Measurements from ENCODE around the gene SFMBT2. TPM values are rescaled to one million over a fixed set of nuclear protein-coding genes. Genes with fewer than 3 reads are reported as not detected.

Gene SFMBT2
- total and polyA plus RNA-seq, 2 experiments from 2014 or later: 4.3 to 5.9 TPM

GRCh38 chr10:7438196-7438986 is 27.6 kb upstream of the SFMBT2 start:
- no peak overlapping the region for H3K27ac ChIP-seq
- H3K27me3 ChIP-seq: peaks cover under 1% of the 10 kb centered on the region
- no peaks in the 10 kb centered on the region for H3K4me1 ChIP-seq (ENCODE audit: low read depth)
- no peak for DNase-seq (ENCODE audit: low read depth in 1 of 2, low spot score in 1 of 2)
- H3K4me3 ChIP-seq: no peak overlapping the region
- TF ChIP-seq CTCF (IDR thresholded peaks at IDR 0.05; ENCODE audit: low read depth, low read length): no peak
- H3K9me3 ChIP-seq (ENCODE audit: low read depth): no peaks in the 10 kb centered on the region
- no peaks in the 10 kb centered on the region for H3K36me3 ChIP-seq

- Histone ChIP-seq H3K4me3 (no peak overlapping the region), H3K27ac (no peak overlapping the region), H3K4me1 (ENCODE audit: low read depth) (no peaks in the 10 kb centered on the region), H3K36me3 (no peaks in the 10 kb centered on the region), H3K27me3 (peaks cover 7% of the 10 kb centered on the region), H3K9me3 (ENCODE audit: low read depth) (no peaks in the 10 kb centered on the region)
- TF ChIP-seq CTCF (IDR thresholded peaks at IDR 0.05; ENCODE audit: low read depth, low read length): no peak
- no peak for DNase-seq (ENCODE audit: low read depth in 1 of 2, low spot score in 1 of 2)
Measured at GRCh38 chr10:7436490-7437100, 25.8 kb upstream of the SFMBT2 start.

GRCh38 chr10:7435674-7436073 is 24.8 kb upstream of the SFMBT2 start:
- TF ChIP-seq CTCF (IDR thresholded peaks at IDR 0.05; ENCODE audit: low read depth, low read length): no peak
- H3K4me3 ChIP-seq: no peak overlapping the region
- no peaks in the 10 kb centered on the region for H3K4me1 ChIP-seq (ENCODE audit: low read depth)
- no peak for DNase-seq (ENCODE audit: low read depth in 1 of 2, low spot score in 1 of 2)
- no peaks in the 10 kb centered on the region for H3K36me3 ChIP-seq
- H3K9me3 ChIP-seq (ENCODE audit: low read depth): no peaks in the 10 kb centered on the region
- no peak overlapping the region for H3K27ac ChIP-seq
- H3K27me3 ChIP-seq: peaks cover 7% of the 10 kb centered on the region

GRCh38 chr10:7434378-7434777 is 23.5 kb upstream of the SFMBT2 start:
- no peaks in the 10 kb centered on the region for H3K4me1 ChIP-seq (ENCODE audit: low read depth)
- H3K36me3 ChIP-seq: no peaks in the 10 kb centered on the region
- H3K27me3 ChIP-seq: peaks cover 7% of the 10 kb centered on the region
- no peak overlapping the region for H3K4me3 ChIP-seq
- DNase-seq (ENCODE audit: low read depth in 1 of 2, low spot score in 1 of 2): no peak
- no peak overlapping the region for H3K27ac ChIP-seq
- TF ChIP-seq CTCF (IDR thresholded peaks at IDR 0.05; ENCODE audit: low read depth, low read length): no peak
- H3K9me3 ChIP-seq (ENCODE audit: low read depth): no peaks in the 10 kb centered on the region

GRCh38 chr10:7433861-7434260 is 23.0 kb upstream of the SFMBT2 start:
- peaks cover 7% of the 10 kb centered on the region for H3K27me3 ChIP-seq
- H3K27ac ChIP-seq: no peak overlapping the region
- H3K9me3 ChIP-seq (ENCODE audit: low read depth): no peaks in the 10 kb centered on the region
- H3K36me3 ChIP-seq: no peaks in the 10 kb centered on the region
- H3K4me3 ChIP-seq: no peak overlapping the region
- TF ChIP-seq CTCF (IDR thresholded peaks at IDR 0.05; ENCODE audit: low read depth, low read length): no peak
- H3K4me1 ChIP-seq (ENCODE audit: low read depth): no peaks in the 10 kb centered on the region
- DNase-seq (ENCODE audit: low read depth in 1 of 2, low spot score in 1 of 2): no peak
